IPS-15b (cell line): ENCODE results near the gene LRRC72.
"Not testable (repeated sequence)": the region's sequence is repeated elsewhere in the genome, so short reads cannot be mapped to it uniquely, and the experiment has no call there.

Source experiments
- H3K27me3 ChIP-seq: one replicate; pipeline ENCODE4 v1.6.1; 2013; ENCODE audit warnings: low read length; ENCODE audit not compliant: control insufficient read depth, insufficient read depth
- H3K36me3 ChIP-seq: one replicate; pipeline ENCODE4 v1.6.1; 2013; ENCODE audit warnings: low read length; ENCODE audit not compliant: control insufficient read depth, insufficient read depth
- H3K4me1 ChIP-seq: one replicate; pipeline ENCODE4 v1.6.1; 2013; ENCODE audit warnings: mild to moderate bottlenecking, low read length; ENCODE audit not compliant: control insufficient read depth, insufficient read depth
- H3K4me3 ChIP-seq: one replicate; pipeline ENCODE4 v1.5.1; 2013; ENCODE audit warnings: low read depth, low read length
- H3K9ac ChIP-seq: one replicate; pipeline ENCODE4 v1.6.1; 2013; ENCODE audit warnings: low read depth, mild to moderate bottlenecking, low read length
- H3K9me3 ChIP-seq: one replicate; pipeline ENCODE4 v1.6.1; 2013; ENCODE audit warnings: mild to moderate bottlenecking, low read length; ENCODE audit not compliant: control insufficient read depth, insufficient read depth

Gene LRRC72

GRCh38 chr7:16531707-16532106 is 5.1 kb downstream of the LRRC72 start:
- Histone ChIP-seq H3K36me3 (no peaks in the 10 kb centered on the region), H3K4me1 (no peaks in the 10 kb centered on the region), H3K4me3 (no peak overlapping the region), H3K9ac (no peak overlapping the region), H3K9me3 (no peaks in the 10 kb centered on the region), H3K27me3 (no peaks in the 10 kb centered on the region)

- no peaks in the 10 kb centered on the region for H3K27me3 ChIP-seq
- H3K9ac ChIP-seq = no peak overlapping the region
- H3K4me3 ChIP-seq = no peak overlapping the region
- H3K4me1 ChIP-seq = no peaks in the 10 kb centered on the region
- no peaks in the 10 kb centered on the region for H3K36me3 ChIP-seq
- no peaks in the 10 kb centered on the region for H3K9me3 ChIP-seq
Measured at GRCh38 chr7:16532272-16532671, 5.6 kb downstream of the LRRC72 start.

GRCh38 chr7:16535500-16535899 is 8.9 kb downstream of the LRRC72 start:
- H3K27me3 ChIP-seq = no peaks in the 10 kb centered on the region
- H3K9me3 ChIP-seq = no peaks in the 10 kb centered on the region
- no peaks in the 10 kb centered on the region for H3K36me3 ChIP-seq
- no peaks in the 10 kb centered on the region for H3K4me1 ChIP-seq
- no peak overlapping the region for H3K9ac ChIP-seq
- H3K4me3 ChIP-seq = no peak overlapping the region

GRCh38 chr7:16540559-16540958 is 13.9 kb downstream of the LRRC72 start:
- not testable (repeated sequence) for H3K27me3 ChIP-seq, H3K9ac ChIP-seq, H3K36me3 ChIP-seq, H3K4me1 ChIP-seq, H3K9me3 ChIP-seq, H3K4me3 ChIP-seq

- H3K4me3 ChIP-seq = no peak overlapping the region
- no peaks in the 10 kb centered on the region for H3K4me1 ChIP-seq
- H3K9ac ChIP-seq = no peak overlapping the region
- no peaks in the 10 kb centered on the region for H3K9me3 ChIP-seq
- H3K36me3 ChIP-seq = no peaks in the 10 kb centered on the region
- no peaks in the 10 kb centered on the region for H3K27me3 ChIP-seq
Measured at GRCh38 chr7:16542401-16542800, 15.8 kb downstream of the LRRC72 start.

GRCh38 chr7:16543456-16543855 is 16.8 kb downstream of the LRRC72 start:
- H3K27me3 ChIP-seq = no peaks in the 10 kb centered on the region
- H3K4me3 ChIP-seq = no peak overlapping the region
- H3K9me3 ChIP-seq = no peaks in the 10 kb centered on the region
- H3K36me3 ChIP-seq = no peaks in the 10 kb centered on the region
- no peak overlapping the region for H3K9ac ChIP-seq
- no peaks in the 10 kb centered on the region for H3K4me1 ChIP-seq

GRCh38 chr7:16546921-16547505 is 20.4 kb downstream of the LRRC72 start:
- no peaks in the 10 kb centered on the region for H3K9me3 ChIP-seq
- no peak overlapping the region for H3K4me3 ChIP-seq
- no peaks in the 10 kb centered on the region for H3K4me1 ChIP-seq
- no peak overlapping the region for H3K9ac ChIP-seq
- no peaks in the 10 kb centered on the region for H3K36me3 ChIP-seq
- H3K27me3 ChIP-seq = no peaks in the 10 kb centered on the region

- Histone ChIP-seq H3K36me3 (no peaks in the 10 kb centered on the region), H3K27me3 (no peaks in the 10 kb centered on the region), H3K4me3 (no peak overlapping the region), H3K9ac (no peak overlapping the region), H3K4me1 (no peaks in the 10 kb centered on the region), H3K9me3 (no peaks in the 10 kb centered on the region)
Measured at GRCh38 chr7:16548428-16548827, 21.8 kb downstream of the LRRC72 start.

- Histone ChIP-seq H3K36me3 (no peaks in the 10 kb centered on the region), H3K9ac (no peak overlapping the region), H3K4me3 (no peak overlapping the region), H3K4me1 (no peaks in the 10 kb centered on the region), H3K27me3 (no peaks in the 10 kb centered on the region), H3K9me3 (no peaks in the 10 kb centered on the region)
Measured at GRCh38 chr7:16550671-16551070, 24.0 kb downstream of the LRRC72 start.

- no peaks in the 10 kb centered on the region for H3K9me3 ChIP-seq
- no peak overlapping the region for H3K9ac ChIP-seq
- no peaks in the 10 kb centered on the region for H3K27me3 ChIP-seq
- H3K4me1 ChIP-seq = no peaks in the 10 kb centered on the region
- H3K4me3 ChIP-seq = no peak overlapping the region
- H3K36me3 ChIP-seq = no peaks in the 10 kb centered on the region
Measured at GRCh38 chr7:16554518-16555236, 28.1 kb downstream of the LRRC72 start.

GRCh38 chr7:16556359-16556758 is 29.7 kb downstream of the LRRC72 start:
- H3K36me3 ChIP-seq = no peaks in the 10 kb centered on the region
- no peaks in the 10 kb centered on the region for H3K4me1 ChIP-seq
- no peak overlapping the region for H3K4me3 ChIP-seq
- no peaks in the 10 kb centered on the region for H3K27me3 ChIP-seq
- H3K9me3 ChIP-seq = no peaks in the 10 kb centered on the region
- no peak overlapping the region for H3K9ac ChIP-seq

GRCh38 chr7:16558761-16559302 is 32.2 kb downstream of the LRRC72 start:
- no peaks in the 10 kb centered on the region for H3K9me3 ChIP-seq
- no peaks in the 10 kb centered on the region for H3K27me3 ChIP-seq
- no peak overlapping the region for H3K4me3 ChIP-seq
- H3K36me3 ChIP-seq = no peaks in the 10 kb centered on the region
- no peaks in the 10 kb centered on the region for H3K4me1 ChIP-seq
- no peak overlapping the region for H3K9ac ChIP-seq
